ENCODE data around the gene PSMA7. TPM values are rescaled to one million over a fixed set of nuclear protein-coding genes. Genes with fewer than 3 reads are reported as not detected.

Gene PSMA7
- polyA plus RNA-seq, 1 donor = 155 TPM

GRCh38 chr20:62172666-62173065 lies 29.5 kb upstream of the PSMA7 start:
- DNase-seq (ENCODE audit: low read depth) = no peak

DNA sequence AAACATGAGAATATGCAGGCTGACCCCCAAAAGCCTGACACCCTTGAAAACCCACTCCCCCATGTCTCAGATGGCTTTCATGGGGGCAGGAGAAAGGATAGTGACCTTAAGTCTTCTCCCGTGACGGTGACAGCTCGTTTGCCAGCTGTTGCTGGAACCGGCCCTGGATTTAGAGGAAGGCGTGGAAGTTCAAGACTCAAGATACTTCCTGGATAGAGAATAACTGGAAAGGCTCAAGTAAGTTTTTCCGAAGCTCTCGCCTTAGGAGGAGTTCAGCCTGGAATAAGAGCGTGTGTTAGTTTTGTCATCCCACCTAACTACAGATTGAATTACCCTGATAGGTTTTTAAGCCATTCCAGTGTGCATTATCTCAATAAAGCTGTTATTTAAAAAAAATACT lies 28.1 kb upstream of the PSMA7 start:
- no peak for DNase-seq (ENCODE audit: low read depth)

DNA sequence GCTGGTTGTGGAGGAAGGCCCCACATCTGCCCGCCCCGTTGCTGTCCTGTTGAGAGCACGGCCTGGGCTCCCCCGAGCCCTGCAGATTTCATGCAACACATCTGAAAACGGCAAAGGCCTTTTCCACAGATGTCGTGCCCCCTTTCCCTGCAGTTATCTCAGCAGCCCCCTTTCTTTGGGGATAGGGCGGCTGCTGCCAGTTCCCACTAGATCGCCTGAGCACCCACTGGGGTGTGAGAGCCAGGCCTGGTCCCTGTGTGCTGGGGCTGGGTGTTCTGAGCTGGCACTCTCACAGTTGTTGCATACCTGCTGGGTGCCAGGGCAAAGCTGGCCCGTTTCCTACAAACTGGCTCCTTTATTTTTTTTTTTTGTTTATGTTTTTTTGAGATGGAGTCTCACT lies 27.3 kb upstream of the PSMA7 start:
- no peak for DNase-seq (ENCODE audit: low read depth)

- DNase-seq (ENCODE audit: low read depth) = no peak
Observed at GRCh38 chr20:62168890-62169435, 25.8 kb upstream of the PSMA7 start.

GRCh38 chr20:62168061-62168460 lies 24.9 kb upstream of the PSMA7 start:
- no peak for DNase-seq (ENCODE audit: low read depth)

- DNase-seq (ENCODE audit: low read depth) = no peak
Observed at GRCh38 chr20:62167474-62167873, 24.3 kb upstream of the PSMA7 start.

DNA sequence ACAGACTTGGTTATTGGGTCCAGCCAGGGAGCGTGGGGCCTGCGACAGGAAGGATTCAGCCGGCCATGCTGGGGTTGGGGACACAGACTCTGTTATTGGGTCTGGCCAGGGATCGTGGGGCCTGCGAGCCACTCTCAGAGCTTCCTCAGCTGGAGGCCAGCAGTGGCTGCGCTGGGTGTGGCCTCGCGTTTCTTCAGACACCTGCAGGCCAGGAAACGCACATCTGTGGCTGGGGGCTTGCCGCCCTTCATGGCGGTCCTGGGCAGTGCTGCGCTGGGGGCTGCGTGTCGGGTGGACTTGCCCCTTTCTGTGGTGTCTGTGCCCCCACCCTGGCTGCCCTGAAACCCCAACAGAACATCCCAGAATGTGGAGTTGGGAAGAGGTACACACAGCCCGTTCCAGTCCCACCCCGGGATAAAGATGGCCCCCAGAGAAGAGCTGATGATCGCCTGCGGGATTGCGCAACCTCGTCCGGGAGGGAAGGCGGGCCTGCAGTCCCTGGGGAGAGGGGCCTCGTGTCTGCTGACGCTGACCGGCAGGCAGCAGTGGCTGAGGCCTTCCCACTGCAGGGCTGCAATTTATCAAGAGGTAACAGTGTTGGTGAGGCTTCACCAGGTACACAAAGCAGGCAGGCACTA lies 22.7 kb upstream of the PSMA7 start:
- no peak for DNase-seq (ENCODE audit: low read depth)

- no peak for DNase-seq (ENCODE audit: low read depth)
Observed at GRCh38 chr20:62164879-62165761, 21.9 kb upstream of the PSMA7 start.

GRCh38 chr20:62163986-62164762 lies 21.0 kb upstream of the PSMA7 start:
- no peak for DNase-seq (ENCODE audit: low read depth)

GRCh38 chr20:62163485-62163865 lies 20.3 kb upstream of the PSMA7 start:
- no peak for DNase-seq (ENCODE audit: low read depth)

DNA sequence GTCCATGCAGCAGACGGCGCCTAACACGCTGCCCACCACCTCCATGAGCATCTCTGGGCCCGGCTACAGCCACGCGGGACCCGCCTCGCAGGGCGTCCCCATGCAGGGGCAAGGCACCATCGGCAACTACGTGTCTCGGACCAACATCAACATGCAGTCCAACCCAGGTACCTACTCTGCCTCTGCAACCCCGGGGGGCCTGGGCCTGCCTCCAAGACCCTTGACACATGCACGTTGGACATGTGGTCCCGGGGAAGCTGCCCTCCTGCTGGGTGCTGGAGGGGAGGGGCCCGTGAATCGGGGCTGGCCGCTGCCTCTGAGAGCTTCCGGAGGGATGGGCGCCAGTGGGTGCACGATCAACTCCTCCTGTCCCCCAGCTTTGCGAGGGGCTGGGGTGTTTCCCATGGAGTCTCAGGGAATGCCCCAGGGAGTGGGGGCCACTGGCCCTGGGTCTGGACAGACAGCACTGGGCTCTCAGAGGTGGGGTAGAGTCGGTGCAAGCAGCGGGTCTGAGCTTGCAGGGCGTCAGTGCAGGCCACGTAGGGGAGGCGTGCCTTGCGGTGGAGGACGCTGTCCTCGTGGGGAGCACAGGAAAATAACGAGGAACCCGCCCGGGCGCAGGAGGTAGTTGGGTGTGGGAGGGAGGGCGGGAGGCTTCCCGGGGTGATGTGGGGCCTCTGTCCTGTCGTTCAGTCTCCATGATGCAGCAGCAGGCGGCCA lies 19.7 kb upstream of the PSMA7 start:
- DNase-seq (ENCODE audit: low read depth) = no peak

DNA sequence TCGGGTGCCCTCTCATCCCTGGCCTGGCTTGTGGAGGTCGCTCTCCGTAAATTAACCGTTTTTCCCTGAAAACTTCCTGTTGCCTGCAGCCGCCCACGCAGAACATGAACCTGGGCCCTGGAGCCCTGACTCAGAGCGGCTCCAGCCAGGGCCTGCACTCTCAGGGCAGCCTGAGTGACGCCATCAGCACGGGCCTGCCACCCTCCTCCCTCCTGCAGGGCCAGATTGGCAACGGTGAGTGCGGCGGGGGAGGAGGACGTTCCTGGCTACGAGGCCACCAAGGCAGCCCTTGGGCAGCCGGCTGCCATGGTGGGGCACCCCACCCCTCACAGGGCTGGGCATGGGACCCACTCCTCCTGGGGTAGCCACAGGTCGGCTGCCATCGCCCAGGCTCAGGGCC lies 18.2 kb upstream of the PSMA7 start:
- no peak for DNase-seq (ENCODE audit: low read depth)

GRCh38 chr20:62160876-62161275 lies 17.7 kb upstream of the PSMA7 start:
- no peak for DNase-seq (ENCODE audit: low read depth)

DNA sequence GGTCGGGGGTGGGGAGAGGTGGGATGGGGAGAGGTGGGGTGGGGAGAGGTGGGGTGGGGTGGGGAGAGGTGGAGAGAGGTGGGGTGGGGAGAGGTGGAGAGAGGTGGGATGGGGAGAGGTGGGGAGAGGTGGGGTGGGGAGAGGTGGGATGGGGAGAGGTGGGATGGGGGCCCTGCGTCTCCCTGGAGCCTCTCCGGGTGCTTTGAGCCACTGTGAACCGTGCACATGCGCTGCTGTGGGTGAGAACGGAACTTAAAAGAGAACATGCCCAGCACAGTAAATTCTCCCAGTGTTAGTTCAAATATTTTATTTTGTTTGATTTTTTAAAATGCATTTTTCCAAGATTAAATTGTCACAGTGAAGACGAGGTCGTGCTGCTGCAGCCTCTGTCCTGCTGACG lies 17.1 kb upstream of the PSMA7 start:
- DNase-seq (ENCODE audit: low read depth) = no peak

DNA sequence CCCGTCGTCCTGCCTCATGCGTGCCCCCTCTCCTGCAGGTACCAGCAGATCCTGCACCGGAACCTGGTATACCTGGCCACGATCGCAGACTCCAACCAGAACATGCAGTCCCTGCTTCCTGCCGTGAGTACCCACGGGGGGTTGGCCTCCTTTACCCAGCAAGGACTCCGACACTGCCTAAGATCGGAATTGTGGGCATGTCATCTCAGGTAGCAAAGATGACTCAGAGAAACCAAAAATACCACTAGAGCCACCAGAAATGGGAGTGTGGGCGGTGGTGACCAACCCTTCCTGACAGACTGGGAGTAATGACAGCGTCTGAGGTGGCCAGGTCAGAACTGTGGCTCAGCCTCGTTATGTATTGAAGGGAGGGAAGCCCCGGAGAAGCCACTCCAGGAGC lies 16.6 kb upstream of the PSMA7 start:
- DNase-seq (ENCODE audit: low read depth) = no peak

GRCh38 chr20:62159052-62159451 lies 15.9 kb upstream of the PSMA7 start:
- no peak for DNase-seq (ENCODE audit: low read depth)

DNA sequence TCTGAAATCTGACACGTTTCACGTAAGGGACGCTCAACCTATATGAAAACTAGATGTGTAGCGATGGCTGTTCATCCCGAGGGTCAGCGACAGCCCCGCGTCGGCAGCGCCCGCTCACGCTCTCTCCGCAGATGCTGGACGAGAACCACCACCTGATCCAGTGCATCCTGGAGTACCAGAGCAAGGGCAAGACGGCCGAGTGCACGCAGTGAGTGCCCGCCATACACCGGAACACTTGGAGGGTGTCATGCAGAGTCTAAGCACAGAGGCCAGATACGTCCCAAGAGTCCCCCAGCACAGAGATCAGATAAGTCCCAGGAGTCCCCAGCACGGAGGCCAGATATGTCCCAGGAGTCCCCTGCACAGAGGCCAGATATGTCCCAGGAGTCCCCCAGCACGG lies 15.3 kb upstream of the PSMA7 start:
- no peak for DNase-seq (ENCODE audit: low read depth)

- no peak for DNase-seq (ENCODE audit: low read depth)
Observed at GRCh38 chr20:62158088-62158400, 14.8 kb upstream of the PSMA7 start.

- no peak for DNase-seq (ENCODE audit: low read depth)
Observed at GRCh38 chr20:62157387-62158087, 14.3 kb upstream of the PSMA7 start.

DNA sequence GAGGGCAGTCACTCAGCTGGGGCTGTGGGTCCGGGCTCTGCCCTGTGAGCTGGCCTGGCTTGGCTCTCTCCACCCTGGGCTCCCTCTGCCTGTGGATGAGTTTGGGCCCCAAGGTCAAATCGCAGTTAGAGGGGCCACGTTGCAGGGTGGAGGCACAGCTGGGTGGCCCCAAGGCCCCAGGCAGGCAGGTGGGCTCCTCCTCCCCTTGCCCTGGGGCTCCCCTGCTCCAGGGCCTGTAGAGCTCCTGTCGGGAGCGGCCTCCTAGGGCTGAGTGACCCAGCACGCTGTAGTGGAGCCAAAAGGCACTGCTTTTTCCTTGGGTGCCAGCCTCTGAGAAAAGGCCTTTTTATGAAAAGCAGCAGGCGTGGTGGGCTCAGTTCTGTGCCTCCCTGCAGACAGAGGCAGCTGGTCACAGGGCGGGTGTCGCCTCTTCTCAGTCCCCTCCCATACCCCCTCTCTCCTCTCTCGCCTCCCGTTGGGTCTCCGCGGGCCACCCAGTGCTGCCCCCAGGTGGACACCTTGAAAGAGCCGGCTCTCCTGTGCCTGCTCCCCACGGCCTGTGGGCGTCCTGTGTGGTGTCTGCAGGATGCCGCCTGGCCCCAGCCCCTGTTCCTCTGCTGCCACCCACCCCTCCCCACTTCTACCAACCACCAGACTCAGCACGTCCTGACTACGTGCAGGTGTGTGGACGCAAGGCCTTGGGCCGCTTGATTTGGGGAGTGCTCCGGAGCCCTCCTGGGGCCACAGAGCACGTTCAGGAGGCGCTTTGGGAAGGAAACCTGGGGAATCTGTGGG lies 13.6 kb upstream of the PSMA7 start:
- no peak for DNase-seq (ENCODE audit: low read depth)

DNA sequence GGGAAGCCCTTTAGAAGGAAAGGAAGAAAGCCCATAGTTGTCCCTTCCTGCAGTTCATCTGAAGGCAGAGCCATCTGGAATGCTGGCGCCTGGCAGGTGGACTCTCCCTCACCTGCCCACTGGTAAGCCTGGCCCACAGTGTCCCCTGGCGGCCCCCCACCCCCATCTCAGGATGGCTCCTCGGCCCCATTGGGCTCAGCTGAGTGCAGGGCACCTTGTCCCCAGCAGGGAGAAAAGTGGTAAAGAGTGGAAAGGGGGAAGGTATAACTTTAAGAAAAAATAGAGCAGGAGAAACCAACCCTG lies 13.0 kb upstream of the PSMA7 start:
- DNase-seq (ENCODE audit: low read depth) = no peak
